NCI-H1417 treated with DMSO at 0.1 percent for 48 hours (cell line): ENCODE measurements around the gene CTTNBP2.

Experiments used
- DNase-seq: peaks from one replicate; lab custom pipeline; 2025; lab: John Stamatoyannopoulos, UW

CTTNBP2 gene

GRCh38 chr7:117689406-117689805 is 183.8 kb downstream of the CTTNBP2 start:
- DNase-seq, result no peak

GRCh38 chr7:117688126-117688525 is 185.1 kb downstream of the CTTNBP2 start:
- DNase-seq, result no peak

GRCh38 chr7:117686311-117686935 is 186.8 kb downstream of the CTTNBP2 start:
- DNase-seq, result no peak

- no peak for DNase-seq
These were observed 187.4 kb downstream of the CTTNBP2 start for GRCh38 chr7:117685795-117686194.

GRCh38 chr7:117683430-117684175 is 189.6 kb downstream of the CTTNBP2 start:
- DNase-seq, result no peak

GRCh38 chr7:117682681-117683385 is 190.4 kb downstream of the CTTNBP2 start:
- DNase-seq, result no peak

GRCh38 chr7:117679120-117679519 is 194.1 kb downstream of the CTTNBP2 start:
- DNase-seq, result no peak

GRCh38 chr7:117675497-117676435 is 197.5 kb downstream of the CTTNBP2 start:
- DNase-seq, result no peak

GRCh38 chr7:117674617-117675016 is 198.6 kb downstream of the CTTNBP2 start:
- DNase-seq, result no peak

- no peak for DNase-seq
These were observed 199.4 kb downstream of the CTTNBP2 start for GRCh38 chr7:117673839-117674238.

GRCh38 chr7:117673367-117673766 is 199.9 kb downstream of the CTTNBP2 start:
- DNase-seq, result no peak

- DNase-seq, result peak; percentile 11
These were observed 200.8 kb downstream of the CTTNBP2 start for GRCh38 chr7:117672453-117672852.

- DNase-seq, result no peak
These were observed 203.4 kb downstream of the CTTNBP2 start for GRCh38 chr7:117669818-117670217.

GRCh38 chr7:117667456-117667855 is 205.8 kb downstream of the CTTNBP2 start:
- DNase-seq, result no peak

GRCh38 chr7:117666689-117667088 is 206.6 kb downstream of the CTTNBP2 start:
- no peak for DNase-seq

- DNase-seq, result no peak
These were observed 207.2 kb downstream of the CTTNBP2 start for GRCh38 chr7:117666031-117666430.

GRCh38 chr7:117665368-117665767 is 207.9 kb downstream of the CTTNBP2 start:
- no peak for DNase-seq

- no peak for DNase-seq
These were observed 209.2 kb downstream of the CTTNBP2 start for GRCh38 chr7:117664047-117664446.

- DNase-seq, result no peak
These were observed 211.9 kb downstream of the CTTNBP2 start for GRCh38 chr7:117661328-117661727.
